GM20000 (cell line): ENCODE data around the gene CEP19.
"Not testable (repeated sequence)": the region's sequence is repeated elsewhere in the genome, so short reads cannot be mapped to it uniquely, and the experiment has no call there.

Experiments used
- DNase-seq: peaks from one replicate; pipeline ENCODE4 v3.0.0; 2012; ENCODE audit warnings: low spot score
- CTCF ChIP-seq: IDR thresholded peaks from 2 replicates; pipeline ENCODE4 v1.5.1; 2012; ENCODE audit warnings: mild to moderate bottlenecking, control low read depth; ENCODE audit errors: extremely low read depth, missing control alignments

CEP19 gene, protein sequence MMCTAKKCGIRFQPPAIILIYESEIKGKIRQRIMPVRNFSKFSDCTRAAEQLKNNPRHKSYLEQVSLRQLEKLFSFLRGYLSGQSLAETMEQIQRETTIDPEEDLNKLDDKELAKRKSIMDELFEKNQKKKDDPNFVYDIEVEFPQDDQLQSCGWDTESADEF

GRCh38 chr3:196711838-196712513, at the start of gene CEP19, which contains the start of gene PIGX:
CEP19 (minus strand) TSS chr3:196712250; CDS start chr3:196708657, 3,593 bp downstream.
PIGX (plus strand) TSS chr3:196712377.
- TF ChIP-seq CTCF, result no peak
- DNase-seq, result peak; percentile 98

GRCh38 chr3:196757876-196758739, 46.1 kb upstream of the CEP19 start:
- TF ChIP-seq CTCF, result no peak
- no peak for DNase-seq

GRCh38 chr3:196756732-196757131, 44.7 kb upstream of the CEP19 start:
- no peak for DNase-seq
- no peak for TF ChIP-seq CTCF

DNA sequence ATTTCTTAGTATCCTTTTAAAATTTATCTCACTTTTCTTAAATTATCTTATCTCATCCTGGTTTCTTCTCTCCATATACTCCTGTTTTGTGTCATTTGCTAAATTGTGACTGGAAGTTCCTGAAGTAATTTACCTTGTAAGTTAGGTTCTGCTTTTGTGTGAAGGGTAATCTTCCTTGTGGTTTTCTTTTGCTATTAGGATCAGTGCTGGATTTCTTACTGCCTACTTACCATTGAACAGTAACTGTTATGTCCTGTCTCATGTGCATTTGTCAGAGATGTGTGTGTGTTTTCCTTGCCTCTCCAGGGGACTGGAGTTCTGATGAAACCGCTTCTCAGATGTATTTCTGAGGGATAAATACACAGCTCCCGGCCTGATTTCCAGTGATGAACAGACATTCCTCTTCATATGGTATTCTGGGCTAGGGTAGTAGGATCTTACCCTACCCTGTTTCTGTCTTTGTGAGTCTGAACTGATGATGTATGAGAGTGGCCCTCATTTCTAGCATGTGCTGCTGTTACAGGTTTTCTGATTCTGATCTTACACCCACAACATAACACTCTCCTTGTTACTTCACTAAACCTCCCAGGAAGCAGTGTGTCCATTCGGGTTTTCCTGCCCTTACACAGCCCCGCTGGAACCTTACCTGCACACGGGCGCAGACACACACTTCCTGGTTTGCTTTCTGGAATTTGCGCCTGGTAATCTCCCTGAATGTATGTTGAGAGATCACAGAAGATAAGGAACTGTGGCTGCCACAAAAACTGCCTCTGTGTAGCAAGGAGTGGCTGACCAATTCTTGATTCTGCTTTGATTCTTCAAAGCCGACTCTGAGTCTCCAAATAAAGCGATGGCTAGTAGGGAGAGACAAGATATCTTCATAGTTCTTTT, 42.3 kb upstream of the CEP19 start:
- no peak for TF ChIP-seq CTCF
- no peak for DNase-seq

DNA sequence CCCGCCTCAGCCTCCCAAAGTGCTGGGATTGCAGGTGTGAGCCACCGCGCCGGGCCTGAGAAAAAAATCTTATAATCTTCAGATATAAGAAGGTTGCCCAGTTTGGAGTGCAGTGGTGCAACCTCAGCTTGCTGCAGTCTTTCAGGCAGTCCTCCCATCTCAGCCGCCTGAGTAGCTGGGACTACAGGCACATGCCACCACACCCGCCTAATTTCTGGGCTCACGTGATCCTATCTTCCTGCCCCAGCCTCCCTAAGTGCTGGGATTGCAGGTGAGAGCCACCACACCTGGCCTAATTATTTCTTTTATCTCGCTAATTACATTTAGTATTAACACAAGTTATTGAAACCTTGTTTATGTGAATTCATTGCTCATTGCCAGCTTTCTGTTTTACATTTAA, 41.2 kb upstream of the CEP19 start:
- DNase-seq, result no peak
- TF ChIP-seq CTCF, result no peak

DNA sequence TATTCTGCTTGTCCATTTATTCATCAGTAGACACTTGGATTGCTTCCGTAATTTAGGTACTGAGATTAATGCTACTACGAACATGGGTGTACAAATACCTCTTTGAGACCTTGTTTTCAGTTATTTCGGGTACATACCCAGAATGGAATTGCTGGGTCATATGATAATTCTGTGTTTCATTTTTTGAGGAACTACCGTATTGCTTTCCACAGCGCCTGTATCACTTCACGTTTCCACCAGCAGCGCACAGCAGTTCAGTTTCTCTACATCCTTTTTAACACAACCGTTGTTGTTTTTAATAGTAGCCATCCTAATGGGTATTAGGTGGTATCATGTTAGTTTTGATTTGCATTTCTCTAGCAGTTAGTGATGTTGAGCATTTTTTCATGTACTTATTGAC, 37.1 kb upstream of the CEP19 start:
- DNase-seq, result no peak
- TF ChIP-seq CTCF, result no peak

- DNase-seq, result not testable (repeated sequence)
Measured at GRCh38 chr3:196743569-196743968, 31.5 kb upstream of the CEP19 start.
